Medulla oblongata (tissue), 1 donor: ENCODE results near the gene TSEN34.
A peak's percentile ranks its signal among the peaks of the same experiment; 100 is the strongest.
"Not testable (repeated sequence)": the region's sequence is repeated elsewhere in the genome, so short reads cannot be mapped to it uniquely, and the experiment has no call there.

Experiments
- DNase-seq: peaks from one replicate; pipeline ENCODE4 v3.0.0-alpha.2; 2015; ENCODE audit errors: extremely low spot score

The TSEN34 gene

GRCh38 chr19:54208784-54209057 lies 17.6 kb downstream of the TSEN34 start:
- no peak for DNase-seq

- peak; percentile 67 for DNase-seq
Observed at GRCh38 chr19:54209058-54209810, 18.1 kb downstream of the TSEN34 start.

- peak; percentile 95 for DNase-seq
Observed at GRCh38 chr19:54209811-54210494, 18.8 kb downstream of the TSEN34 start.

- DNase-seq, result no peak
Observed at GRCh38 chr19:54211235-54211634, 20.1 kb downstream of the TSEN34 start.

- DNase-seq, result not testable (repeated sequence)
Observed at GRCh38 chr19:54214217-54214616, 23.1 kb downstream of the TSEN34 start.

DNA sequence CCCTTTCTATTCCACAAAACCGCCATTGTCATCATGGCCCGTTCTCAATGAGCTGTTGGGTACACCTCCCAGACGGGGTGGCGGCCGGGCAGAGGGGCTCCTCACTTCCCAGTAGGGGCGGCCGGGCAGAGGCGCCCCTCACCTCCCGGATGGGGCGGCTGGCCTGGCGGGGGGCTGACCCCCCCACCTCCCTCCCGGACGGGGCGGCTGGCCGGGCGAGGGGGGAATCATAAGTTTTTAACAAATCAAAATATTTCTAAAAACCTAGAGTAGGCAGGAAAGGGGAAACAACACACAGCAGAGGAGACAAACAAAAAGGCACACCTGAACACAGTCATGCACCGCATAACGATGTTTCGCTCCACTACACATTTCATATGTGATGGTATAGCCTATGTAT lies 23.6 kb downstream of the TSEN34 start:
- not testable (repeated sequence) for DNase-seq

GRCh38 chr19:54216869-54217268 lies 25.8 kb downstream of the TSEN34 start:
- no peak for DNase-seq

GRCh38 chr19:54217517-54218247 lies 26.6 kb downstream of the TSEN34 start:
- DNase-seq, result not testable (repeated sequence)

GRCh38 chr19:54218259-54218658 lies 27.2 kb downstream of the TSEN34 start:
- no peak for DNase-seq

GRCh38 chr19:54218960-54219661 lies 28.0 kb downstream of the TSEN34 start:
- DNase-seq, result no peak

DNA sequence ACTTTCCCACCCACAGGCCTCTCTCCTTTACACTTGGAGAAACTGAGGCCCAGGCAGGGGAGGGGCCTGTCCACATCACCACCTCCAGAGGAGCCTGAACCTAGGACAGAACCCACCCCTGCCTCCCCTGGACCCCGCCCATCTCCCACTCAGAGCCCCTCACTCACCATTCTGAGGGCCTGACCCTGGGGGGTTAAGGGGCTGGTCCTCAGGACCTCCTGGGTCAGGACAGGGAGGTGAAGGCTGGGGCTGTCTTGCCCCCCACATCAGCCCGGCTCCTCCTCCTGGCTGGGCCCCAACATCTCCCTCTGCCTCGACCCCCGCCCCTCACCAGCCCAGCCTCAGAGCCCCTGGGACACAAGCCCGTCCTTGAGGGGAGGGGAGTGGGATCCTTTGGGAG lies 28.6 kb downstream of the TSEN34 start:
- not testable (repeated sequence) for DNase-seq

DNA sequence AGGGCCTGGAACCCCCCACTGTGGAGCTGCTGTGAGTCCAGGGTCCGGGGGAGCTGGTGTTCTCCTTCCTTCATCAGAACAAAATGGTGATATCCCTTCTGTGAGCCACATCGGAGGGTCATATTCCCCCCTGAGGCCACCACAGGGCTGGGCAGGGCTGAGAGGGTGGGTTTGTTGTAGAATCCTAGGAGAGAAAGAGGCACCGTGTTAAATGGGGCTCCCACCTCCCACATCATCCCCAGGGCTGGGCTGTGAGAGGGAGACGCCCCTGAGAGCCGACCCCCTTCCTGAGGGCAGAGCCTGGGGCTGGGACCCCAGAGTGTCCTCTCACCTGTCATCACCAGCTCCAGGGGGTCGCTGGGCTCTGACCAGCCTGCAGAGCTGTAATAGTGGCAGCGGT lies 30.8 kb downstream of the TSEN34 start:
- not testable (repeated sequence) for DNase-seq

GRCh38 chr19:54222474-54223276 lies 31.6 kb downstream of the TSEN34 start, which contains the start of gene LILRB3:
Gene LILRB3, minus strand, starts transcription at chr19:54223007. Its CDS starts 31 bp downstream, at chr19:54222976.
- DNase-seq, result not testable (repeated sequence)

DNA sequence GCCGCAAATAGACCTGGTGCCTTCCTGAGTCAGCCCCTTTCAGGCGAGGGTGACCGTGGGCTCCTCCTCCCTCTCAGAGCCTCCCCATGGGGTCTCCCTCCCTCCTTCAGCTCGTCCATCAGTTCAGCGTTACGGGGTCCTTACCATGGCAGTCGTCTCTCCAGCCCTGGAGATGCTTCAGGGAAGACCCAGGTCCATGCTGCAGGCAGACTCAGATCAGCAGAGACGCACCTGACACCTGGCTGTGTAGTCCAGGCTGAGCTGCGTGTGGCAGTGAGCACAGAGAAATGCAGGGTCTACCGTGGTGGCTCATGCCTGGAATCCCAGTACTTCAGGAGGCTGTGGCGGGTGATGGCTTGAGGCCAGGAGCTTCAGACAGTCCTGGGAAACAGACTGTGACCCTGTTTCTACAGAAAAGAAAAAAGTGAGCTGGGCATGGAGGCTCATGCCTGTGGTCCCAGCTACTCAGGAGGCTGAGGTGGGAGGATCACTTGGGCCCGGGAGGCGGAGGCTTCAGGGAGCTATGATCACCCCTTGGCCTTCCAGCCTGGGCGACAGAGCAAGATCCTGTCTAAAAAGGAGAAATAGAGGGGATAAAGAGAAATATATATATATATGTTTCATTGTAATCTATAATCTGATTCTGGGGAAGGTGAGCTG lies 32.3 kb downstream of the TSEN34 start:
- not testable (repeated sequence) for DNase-seq

DNA sequence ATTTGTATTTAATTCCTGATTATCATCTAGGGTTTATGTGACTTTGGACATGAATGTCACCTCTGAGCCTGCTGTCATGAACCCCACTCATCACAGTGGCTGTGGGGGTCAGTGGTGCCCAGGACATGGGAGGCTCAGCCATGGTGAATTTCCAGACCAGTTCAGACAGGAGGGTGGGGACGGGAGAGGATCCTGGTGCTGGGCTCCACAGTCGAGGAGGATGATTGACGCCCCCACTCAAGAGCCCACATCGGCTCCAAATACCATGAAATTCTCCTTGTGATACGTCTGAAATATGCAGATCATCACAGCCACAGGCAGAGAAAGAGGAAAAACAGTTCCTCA lies 32.8 kb downstream of the TSEN34 start:
- not testable (repeated sequence) for DNase-seq

DNA sequence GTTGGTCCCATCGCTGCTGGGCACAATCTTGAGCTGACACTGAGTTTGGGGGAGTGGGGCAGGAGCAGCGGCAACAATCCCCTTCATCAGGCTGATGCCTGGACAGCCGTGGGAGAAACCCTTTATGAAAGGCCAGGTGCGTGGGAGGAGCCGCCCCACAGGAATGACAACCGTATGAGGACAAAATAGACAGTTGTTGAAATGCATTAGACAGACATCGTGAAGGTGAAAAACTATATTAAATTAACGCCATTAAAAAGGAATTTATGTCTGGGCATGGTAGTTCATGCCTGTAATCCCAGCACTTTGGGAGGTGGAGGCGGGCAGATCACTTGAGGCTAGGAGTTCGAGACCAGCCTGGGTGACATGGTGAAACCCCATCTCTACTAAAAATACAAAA lies 33.5 kb downstream of the TSEN34 start:
- not testable (repeated sequence) for DNase-seq

- DNase-seq, result no peak
Observed at GRCh38 chr19:54229146-54229545, 38.0 kb downstream of the TSEN34 start.

DNA sequence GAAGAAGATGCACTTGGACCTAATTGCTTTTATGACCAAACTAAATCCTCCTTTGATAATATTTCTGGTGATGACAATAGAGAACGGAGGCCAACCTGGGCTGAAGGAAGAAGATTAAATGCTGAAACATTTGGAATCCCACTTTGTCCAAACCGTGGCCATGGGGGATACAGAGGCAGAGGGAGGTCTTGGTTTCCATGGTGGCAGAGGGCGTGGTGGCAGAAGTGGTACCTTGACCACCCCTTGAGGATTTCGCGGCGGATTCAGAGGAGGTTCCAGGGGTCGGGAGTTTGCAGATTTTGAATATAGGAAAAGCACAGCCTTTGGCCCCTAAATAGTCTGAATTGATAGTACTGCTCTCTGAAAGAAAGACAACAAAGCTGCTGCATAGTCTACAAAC lies 38.9 kb downstream of the TSEN34 start:
- no peak for DNase-seq

- DNase-seq, result peak; percentile 95
Observed at GRCh38 chr19:54231077-54231931, 40.2 kb downstream of the TSEN34 start.

DNA sequence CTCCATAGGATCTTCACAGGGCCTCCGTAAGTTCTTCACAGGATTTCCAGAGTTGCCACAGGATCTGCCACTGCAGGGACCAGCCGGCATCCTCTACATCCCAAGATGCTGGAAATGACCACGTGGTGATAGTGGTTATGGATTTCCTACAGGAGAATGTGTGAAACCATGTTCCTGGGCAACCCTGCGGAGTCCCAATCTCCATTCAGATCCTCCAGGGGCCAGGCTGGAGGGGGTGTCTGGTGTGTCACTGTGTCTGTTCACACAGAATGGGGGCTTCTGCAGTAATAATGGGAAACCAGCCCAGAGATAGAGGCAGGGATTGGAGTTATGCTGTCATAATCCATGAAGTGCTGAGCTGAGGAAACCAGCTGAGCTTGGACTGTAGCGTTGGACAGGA lies 42.8 kb downstream of the TSEN34 start:
- DNase-seq, result no peak
